ENCODE measurements around the gene PNPLA1.

The PNPLA1 gene, protein sequence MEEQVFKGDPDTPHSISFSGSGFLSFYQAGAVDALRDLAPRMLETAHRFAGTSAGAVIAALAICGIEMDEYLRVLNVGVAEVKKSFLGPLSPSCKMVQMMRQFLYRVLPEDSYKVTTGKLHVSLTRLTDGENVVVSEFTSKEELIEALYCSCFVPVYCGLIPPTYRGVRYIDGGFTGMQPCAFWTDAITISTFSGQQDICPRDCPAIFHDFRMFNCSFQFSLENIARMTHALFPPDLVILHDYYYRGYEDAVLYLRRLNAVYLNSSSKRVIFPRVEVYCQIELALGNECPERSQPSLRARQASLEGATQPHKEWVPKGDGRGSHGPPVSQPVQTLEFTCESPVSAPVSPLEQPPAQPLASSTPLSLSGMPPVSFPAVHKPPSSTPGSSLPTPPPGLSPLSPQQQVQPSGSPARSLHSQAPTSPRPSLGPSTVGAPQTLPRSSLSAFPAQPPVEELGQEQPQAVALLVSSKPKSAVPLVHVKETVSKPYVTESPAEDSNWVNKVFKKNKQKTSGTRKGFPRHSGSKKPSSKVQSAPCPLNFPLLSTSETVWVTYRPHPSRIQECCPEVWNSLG

DNA sequence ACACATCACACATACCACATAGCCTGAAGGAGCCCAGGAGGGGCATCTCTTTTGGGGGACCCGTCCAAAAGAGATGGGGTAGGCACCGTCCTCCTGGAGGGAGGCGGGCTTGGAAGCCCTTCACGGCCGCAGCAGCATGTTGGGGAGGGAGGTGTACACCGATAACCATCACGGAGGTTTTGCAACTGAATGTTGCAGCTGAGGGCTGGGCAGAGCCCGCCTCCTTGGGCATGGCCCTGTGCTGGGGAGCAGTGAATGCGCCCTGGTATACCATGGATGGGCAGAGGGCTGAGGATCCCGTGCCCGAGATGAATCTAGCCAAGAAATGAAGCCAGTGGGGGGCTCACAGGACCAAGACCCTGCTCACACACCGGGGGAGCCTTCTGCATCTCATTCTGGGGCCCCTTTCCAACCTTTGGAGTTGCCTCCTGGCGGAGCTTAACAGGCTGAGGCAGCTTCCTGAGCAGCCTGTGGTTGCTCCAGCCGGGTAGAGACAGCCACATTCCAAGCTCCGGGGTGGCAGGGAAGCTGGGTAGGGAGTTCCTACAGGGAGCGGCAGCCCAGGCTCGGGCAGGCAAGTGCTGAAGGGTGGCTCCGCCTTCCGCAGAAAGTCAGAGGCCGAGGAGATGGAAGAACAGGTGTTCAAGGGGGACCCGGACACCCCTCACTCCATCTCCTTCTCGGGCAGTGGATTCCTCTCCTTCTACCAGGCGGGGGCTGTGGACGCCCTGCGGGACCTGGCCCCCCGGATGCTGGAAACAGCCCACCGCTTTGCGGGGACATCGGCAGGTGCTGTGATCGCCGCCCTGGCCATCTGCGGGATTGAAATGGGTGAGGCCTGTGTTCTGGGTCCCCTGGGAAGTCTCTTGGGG lies at the start of gene PNPLA1:
Gene PNPLA1, plus strand, starts transcription at position 227 of the 872 bp plus-strand sequence. Its CDS starts 400 bp downstream, at position 627.
- DNase-seq, result no peak

DNA sequence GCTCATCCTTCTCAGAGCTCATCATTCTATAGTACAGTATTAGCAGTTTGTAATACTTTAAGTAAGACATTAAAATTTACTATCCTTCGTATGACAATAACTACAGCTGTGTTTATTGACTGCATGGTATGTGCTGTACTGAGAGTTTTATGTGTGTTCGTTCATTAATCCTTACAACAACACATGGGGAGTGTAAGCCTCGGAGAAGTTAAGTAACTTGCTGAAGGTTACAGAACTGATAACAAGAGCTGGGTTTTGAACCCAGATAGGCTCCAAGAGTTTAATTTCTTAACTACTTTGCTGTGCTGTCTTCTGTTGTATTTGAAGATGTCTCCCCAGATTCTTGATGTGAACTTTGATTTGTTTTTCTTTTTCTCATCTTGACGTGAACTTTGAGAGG lies 49.6 kb upstream of the PNPLA1 start:
- DNase-seq, result no peak

DNA sequence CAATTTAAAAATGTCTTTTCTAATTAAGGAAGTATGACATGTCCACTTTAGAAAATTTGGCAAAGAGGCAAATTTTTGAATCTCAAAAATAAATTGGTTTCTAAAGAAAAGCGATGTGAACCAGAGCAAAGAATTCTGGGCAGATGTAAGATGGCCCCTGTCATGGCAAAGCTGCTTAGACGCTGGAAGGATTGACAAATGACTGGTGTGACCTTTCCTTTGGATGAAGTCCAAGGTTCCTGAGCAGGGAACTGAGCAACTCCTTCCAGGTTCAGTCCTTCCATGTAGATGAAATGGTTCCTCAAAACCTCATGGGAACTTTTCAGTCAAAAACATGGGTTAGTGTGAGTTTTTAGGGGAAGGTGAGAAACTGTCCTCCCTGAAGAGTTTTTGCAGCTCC lies 48.2 kb upstream of the PNPLA1 start:
- DNase-seq, result no peak

DNA sequence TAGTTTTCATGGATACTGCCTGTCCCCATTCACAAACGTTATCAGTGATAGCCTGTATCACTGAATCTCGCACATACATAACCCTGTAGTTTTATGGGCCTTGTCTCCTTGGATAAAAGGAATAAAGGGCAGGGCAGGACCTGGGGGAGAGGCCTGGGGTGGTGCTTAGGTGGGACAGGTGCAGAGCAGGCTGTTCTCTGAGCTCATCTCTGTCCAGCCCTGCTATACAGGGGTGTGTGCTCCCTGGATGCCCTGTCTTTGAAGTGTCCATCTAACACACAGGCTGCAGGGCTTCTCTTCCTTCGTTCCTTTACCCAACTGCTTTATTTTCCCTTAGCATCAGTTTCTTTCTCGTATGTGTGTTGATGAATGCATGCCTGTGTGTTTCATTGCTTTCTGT lies 46.9 kb upstream of the PNPLA1 start:
- DNase-seq, result no peak

DNA sequence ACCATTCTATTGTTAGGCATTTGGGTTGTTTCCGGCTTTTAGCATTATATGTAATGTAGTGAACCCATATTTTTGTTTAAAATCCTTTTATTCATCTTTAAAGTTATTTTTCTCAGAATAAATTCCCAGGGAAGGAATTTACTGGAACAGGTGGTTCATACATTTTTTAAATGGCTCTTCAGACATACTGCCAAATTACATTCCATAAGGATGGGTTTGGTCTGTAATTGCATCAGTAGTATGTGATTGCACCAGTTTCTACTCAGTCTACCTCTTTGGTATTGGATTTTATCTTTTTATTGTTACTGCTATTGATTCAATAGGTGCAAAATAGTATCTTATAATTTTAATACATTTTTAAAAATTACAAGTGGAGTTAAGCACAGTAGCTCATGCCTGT lies 46.2 kb upstream of the PNPLA1 start:
- no peak for DNase-seq

DNA sequence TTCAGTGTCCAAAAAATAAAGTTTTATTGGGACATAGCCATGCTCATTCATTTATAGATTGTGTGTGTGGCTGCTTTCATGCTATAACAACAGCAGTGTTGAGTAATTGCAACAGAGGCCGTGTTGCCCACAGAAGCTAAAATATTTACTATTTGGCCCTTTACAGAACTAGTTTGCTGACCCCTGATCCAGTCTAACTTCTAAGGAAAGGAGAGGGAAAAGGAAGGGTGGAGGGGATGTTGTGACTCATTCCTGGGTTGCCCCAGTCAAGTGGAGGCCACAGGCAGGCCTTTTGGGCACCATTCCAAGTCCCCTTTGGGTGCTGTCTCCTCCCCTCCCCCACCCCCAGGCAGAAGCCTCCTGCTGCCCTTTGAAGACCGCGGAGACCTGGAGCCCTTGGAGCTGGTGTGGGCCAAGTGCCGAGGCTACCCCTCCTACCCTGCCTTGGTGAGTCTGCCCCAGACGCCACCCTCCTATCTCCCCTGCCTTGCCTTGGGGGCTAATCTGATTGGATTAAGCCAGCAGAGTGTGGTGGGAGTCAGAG lies 44.9 kb upstream of the PNPLA1 start:
- DNase-seq, result peak; percentile 21

DNA sequence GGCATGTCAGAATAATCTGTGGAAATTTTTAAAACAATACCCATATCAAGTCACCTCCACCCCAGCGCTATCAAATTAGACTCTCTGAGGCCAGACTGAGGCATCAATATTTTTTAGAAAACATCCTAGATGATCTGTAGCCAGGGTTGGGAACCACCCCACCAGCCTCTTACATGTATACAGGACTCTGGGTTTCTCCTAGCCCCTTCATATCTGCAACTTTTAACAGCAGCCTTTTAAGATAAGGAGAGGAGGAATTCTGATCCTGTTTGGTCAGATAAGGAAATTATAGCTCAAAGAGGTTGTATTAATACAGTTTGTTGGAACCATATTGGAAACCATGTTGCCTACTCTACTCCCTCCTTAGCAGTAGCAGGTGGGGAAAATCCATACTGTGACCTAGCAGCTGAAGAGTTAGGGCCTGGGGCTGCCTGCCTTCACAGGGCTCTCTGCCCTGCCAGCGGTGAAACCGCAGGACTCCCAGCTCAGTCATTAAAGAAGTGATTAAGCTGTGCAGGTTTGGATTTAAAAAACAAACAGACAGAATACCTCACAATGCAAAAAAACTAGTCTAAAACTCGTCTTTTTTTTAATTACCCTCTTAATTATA lies 43.3 kb upstream of the PNPLA1 start:
- no peak for DNase-seq

DNA sequence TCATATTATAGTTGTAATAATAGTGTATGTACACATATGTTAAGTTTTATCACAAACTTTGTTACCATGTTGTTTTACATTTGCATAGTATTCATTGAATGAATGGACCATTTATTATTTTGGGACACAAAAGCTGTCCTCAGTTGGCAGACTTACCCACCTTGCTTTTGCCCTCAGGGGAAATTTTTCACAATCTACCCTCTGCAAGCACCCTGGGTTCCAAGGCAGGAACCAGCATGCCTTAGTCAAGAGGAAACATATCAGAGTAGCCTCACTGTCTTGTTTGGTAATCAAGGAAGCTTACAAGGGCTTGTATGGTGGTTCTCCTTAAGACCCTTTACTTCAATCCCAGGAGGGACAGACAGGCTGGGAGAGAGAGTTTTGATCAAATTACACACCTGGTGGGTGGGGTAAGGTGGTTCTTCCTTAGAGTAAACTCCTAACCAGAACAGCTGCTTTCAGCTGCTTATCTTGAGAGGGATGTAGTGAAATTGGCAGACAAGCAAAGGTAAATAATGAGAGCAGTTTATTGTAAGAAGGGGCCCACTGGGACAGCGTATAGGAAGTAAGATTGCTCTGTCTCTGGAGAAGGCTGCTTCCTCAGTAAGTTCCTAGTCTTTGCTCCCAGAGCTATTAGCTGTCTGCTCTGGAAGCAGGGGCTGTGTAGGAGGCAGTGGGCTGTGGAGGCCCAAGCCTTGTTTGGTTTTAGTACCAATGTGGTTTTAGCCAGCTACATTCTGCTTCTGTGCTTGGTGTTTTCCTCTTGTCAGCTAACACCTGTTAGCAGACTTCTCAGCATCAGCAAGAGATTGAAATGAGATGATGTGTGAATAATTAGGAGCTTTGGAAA lies 42.3 kb upstream of the PNPLA1 start:
- no peak for DNase-seq

DNA sequence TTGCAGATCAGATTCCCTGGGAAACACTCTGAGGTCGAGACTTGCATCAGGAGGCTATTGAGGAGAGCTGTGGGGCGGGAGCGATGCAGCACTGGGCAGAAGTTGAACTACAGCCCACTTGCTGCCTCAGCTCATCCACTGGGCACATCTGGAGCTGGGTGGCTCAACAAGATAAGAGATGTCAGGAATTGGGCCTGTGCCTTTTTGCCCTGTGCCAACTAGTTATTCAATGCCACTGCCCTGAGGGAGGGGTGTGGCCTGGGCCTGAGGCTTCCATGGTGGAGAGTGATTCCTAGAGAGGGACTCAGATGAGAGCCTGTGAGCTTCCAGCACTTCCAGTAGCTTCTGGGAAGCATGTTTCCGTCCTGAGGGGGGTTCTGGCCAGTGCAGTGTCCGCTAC lies 40.6 kb upstream of the PNPLA1 start:
- no peak for DNase-seq

DNA sequence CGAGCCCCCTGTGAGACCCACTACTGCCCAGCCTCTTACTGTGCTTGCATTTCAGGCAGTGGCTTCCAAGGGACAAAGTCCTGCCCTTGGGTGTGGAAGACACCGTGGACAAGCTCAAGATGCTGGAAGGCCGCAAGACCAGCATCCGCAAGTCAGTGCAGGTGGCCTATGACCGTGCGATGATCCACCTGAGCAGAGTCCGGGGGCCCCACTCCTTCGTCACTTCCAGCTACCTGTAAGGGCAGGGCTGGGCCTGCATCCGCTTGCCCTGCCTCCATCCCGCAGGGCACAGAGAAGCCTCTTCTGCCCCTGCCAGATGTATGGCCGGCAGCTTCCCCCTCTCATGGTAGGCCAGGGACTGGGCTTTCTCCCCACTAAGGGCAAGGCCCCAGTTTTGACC lies 39.5 kb upstream of the PNPLA1 start:
- DNase-seq, result no peak

DNA sequence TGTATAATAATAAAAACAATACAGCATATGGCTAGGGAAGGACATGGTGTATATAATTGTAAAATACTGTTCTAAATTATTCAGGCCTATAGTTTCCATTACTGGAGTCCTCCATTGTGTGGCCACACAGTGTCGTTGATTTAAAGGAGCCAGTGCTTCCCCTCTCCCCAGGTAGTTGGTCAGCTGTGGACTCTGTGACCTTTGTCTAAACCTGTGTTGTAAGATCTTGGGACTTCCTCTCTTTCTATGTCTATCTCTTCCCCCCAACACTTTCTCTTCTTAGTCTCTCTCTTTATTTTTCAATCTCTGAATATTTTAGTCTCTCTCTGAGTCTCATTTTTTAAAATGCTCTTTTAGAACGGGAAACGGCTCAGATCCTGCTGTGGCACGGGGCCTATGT lies 37.7 kb upstream of the PNPLA1 start:
- peak; percentile 19 for DNase-seq

DNA sequence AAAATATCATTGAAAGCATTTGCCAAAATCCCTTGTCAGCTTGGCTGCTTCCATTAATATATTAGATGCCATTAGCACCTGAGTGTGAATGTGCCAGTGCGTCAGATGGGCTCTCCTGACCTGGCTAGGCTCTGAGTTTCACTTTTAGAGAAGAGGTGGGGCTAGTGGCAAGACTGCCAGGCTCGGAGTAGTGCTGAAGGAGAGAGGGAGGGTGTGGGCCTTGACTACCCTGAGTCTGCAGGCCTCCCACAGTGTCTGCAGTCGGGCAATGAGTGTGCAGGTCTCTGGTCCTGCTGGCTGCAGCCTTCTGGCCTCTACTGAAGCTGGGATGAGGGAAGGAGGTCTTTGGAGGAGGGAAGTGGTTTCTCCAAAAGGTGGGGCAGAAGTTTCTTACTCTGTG lies 34.6 kb upstream of the PNPLA1 start:
- no peak for DNase-seq

DNA sequence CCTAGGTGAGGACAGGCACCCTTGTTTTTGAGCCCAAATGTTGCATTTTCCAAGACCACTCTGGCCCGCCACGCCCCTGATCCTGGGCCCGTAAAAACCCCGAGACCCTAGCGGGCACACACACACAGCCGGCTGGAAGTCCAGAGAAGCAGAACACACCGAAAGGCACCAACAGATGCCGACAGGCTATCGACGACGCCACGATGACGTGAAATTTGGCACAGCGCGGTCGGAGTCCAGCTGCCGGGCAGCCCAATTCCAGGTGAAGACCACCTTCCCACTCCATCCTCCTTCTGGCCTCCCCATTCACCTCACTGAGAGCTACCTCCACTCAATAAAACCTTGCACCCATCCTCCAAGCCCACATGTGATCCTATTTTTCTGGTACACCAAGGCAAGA lies 34.0 kb upstream of the PNPLA1 start:
- DNase-seq, result no peak

DNA sequence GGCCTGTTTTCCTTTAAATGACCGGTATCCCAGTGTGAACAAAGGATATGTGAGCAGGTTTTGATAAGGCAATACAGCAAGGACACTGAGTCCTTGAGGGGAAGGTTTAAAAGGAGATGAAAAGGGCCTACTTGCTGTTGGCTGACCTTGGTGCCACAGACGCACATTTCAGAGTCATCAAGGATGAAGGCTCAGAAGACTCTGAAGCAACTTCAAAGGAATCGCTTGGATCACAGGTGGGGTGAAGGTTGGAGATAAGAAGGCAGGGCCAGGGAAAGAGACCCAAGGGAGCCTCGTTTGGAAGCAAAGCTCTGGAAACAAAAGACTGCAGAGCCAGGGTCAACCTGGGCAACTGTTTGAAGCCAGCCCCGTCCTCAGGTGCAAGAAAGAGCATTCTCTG lies 30.1 kb upstream of the PNPLA1 start:
- no peak for DNase-seq

DNA sequence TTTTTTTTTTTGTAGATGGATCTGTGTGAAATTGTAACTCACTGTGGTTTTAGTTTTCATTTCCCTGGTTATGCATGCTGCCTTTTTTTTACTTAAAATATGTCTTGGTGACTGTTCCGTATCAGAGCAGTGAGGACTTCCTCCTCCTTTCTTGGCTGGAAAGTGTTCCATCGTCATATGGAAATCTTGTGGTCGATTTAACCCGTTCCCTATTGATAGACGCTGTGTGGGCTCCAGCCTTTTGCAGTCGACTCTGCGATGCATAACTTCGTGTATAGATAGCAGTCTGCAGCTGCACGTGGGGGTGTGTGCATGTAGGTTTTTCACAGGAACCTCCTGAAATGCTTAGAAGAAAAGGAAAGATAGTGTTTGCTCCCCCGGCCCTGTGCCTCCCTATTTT lies 28.1 kb upstream of the PNPLA1 start:
- peak; percentile 88 for DNase-seq

DNA sequence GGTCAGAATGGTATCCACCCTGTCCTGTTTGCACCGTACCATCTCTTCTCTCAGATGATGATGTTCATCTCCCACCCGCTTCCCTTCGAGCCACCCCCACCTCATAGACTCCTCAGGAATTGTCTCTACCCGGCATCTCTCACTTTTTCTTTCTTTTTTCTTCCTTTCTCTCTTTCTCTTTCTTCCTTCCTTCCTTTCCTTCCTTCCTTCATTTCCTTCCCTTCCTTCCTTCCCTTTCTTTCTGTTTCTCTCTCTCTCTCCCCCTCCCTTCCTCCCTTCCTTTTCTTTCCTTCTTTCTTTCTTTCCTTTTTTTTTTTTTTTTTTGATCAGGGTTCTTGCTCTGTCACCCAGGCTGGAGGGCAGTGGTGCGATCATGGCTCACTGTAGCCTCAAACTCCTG lies 27.7 kb upstream of the PNPLA1 start:
- no peak for DNase-seq

DNA sequence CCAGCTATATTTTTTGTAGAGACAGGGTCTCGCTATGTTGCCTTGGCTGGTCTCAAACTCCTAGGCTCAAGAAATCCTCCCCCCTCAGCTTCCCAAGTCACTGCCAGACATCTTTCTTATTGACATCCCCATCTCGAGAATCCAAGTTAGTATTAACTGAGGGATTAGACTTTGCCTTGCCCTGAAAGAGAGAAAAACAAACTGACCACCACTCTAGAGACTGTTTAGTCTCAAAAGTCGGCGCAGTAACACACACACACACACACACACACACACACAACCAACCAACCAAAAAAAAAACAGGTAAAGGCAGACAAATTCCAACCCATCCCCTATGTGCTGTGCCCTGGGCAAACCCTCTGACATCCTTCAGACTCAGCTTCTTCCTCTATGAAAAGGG lies 27.2 kb upstream of the PNPLA1 start:
- no peak for DNase-seq

DNA sequence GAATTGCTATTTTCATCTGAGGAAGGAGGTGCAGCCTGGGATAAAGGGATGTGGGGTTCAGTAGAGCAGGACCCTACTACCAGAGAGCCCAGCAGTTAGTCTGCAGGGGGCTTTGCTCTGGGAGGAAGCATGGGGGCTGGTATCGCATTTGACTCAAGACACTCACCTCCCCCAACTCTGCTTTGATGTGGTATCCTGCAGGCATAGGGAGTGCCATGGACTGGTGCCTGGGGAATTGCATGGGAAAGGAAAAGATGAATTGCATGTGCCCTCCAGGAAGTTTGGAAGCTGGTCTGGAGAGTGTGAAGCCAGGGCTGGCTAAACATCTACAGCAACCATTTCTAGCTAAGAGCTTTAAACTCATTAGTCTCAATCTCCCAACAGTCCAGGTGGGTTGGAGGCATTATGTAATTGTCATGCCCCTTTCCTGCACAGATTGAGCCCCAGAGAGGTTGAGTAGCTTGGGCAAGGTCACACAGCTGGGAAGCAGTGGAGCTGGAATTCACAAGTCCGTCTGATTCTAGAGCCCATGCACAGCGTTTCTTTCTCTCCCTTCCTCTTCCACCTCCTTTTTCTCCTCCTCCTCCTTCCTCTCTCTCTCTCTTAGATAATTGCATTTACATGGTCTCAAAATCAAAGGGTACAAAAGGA lies 26.2 kb upstream of the PNPLA1 start:
- DNase-seq, result no peak

DNA sequence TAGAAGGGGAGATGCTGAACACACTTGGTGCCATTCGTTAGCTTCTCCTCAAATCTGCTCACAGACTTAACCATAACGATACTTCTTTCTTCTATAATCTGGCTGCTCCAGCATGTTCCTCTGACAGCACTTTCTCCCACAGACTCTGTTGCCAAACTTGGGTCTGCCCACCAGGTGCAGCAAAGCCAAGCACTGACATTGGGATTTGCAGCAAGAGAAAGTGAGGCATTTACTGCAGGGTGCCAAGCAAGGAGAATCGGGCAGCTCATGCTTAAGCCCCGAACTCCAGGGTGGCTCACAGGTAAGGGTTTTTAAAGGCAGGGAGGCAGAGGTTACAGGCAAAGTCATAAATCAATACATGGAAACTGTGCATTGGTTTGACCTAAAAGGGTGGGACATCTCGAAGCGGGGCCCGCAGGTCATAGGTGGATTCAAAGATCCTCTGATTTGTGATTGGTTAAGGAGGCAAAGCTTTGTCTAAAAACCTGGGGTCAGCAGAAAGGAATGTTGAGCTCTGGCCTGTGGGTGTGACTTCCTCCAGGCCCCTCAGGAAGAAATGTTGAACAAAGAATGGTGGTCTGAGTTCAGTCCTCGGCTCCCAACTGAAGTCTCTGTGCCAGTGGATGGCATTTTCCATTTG lies 25.1 kb upstream of the PNPLA1 start:
- DNase-seq, result no peak

DNA sequence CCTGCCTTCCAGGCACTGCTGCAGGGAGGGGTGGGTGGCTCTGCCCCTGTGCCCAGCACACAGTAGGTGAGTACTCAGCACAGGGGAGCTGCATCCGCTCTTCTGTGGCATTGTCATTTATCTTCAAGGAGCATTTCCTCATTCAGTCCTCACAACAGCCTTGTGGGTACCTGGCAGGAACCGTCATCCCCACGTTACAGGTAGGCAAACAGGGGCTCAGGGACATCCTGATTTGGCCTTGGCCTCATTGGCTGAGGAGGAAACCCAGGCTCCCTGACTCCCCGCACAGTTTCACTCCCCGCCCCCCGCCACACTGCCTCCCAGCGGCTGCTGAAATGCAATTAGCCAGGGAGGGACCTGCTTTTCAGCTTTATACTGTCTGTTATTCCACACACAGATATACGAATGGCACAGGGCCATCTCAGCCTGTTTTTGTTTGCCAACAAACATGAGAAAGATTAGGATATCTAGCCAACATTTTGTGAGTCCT lies 24.2 kb upstream of the PNPLA1 start:
- DNase-seq, result no peak
